IMR-90 (cell line): ENCODE data around the gene C5orf58. TPM values are rescaled to one million over a fixed set of nuclear protein-coding genes. Genes with fewer than 3 reads are reported as not detected.

ENCODE experiments used
- ATAC-seq: fragments of 200-7000 bp; cut with Tn5 transposase; 2 replicates; pipeline ENCODE4 v1.9.1; 2020; ENCODE audit warnings: low read depth, mild to moderate bottlenecking, moderate library complexity
- BruUV-seq: library from RNA; stranded (reverse); fragments of 400-500 nt; replicated peaks from 2 replicates; lab custom pipeline; 2021; lab: Mats Ljungman, UMichigan
- CTCF ChIA-PET: fragments of 300-600 bp; formaldehyde crosslinking; extraction: SDS; loops from one replicate; lab custom pipeline; 2021; ENCODE audit warnings: antibody characterized with exemption; lab: Yijun Ruan, JAX
- POLR2A ChIA-PET: fragments of 300-600 bp; sonication (Branson Sonifier 250); formaldehyde crosslinking; loops from one replicate; lab custom pipeline; 2022; ENCODE audit warnings: antibody characterized with exemption; ENCODE audit not compliant: unreplicated experiment; lab: Charles Lee
- DNase-seq: peaks from one replicate; pipeline ENCODE4 v3.0.0; 2013
- H2AFZ ChIP-seq: replicated peaks from 2 replicates; pipeline ENCODE3; 2013; ENCODE audit warnings: low read length, mild to moderate bottlenecking; ENCODE audit not compliant: poor library complexity
- H2AK5ac ChIP-seq: 2 replicates; pipeline ENCODE4 v1.6.1; 2013; ENCODE audit warnings: low read depth, low read length, inconsistent platforms
- H2AK9ac ChIP-seq: replicated peaks from 2 replicates; pipeline ENCODE3; 2013; ENCODE audit warnings: mild to moderate bottlenecking, low read depth, low read length, moderate library complexity; ENCODE audit not compliant: poor library complexity
- H2BK120ac ChIP-seq: 2 replicates; pipeline ENCODE4 v1.6.1; 2013; ENCODE audit warnings: low read depth, low read length, inconsistent platforms
- H2BK15ac ChIP-seq: 3 replicates; pipeline ENCODE4 v1.6.1; 2013; ENCODE audit warnings: low read depth, low read length, inconsistent platforms
- H2BK20ac ChIP-seq: 2 replicates; pipeline ENCODE4 v1.6.1; 2013; ENCODE audit warnings: low read depth, mild to moderate bottlenecking, inconsistent platforms, low read length, moderate library complexity
- H2BK5ac ChIP-seq: 2 replicates; pipeline ENCODE4 v1.6.1; 2013; ENCODE audit warnings: mild to moderate bottlenecking, low read depth, low read length, inconsistent platforms; ENCODE audit not compliant: poor library complexity, severe bottlenecking
- H3K14ac ChIP-seq: replicated peaks from 2 replicates; pipeline ENCODE4 v1.6.1; 2013; ENCODE audit warnings: low read depth, low read length, inconsistent platforms
- H3K18ac ChIP-seq: 2 replicates; pipeline ENCODE4 v1.6.1; 2013; ENCODE audit warnings: low read depth, low read length, control low read depth
- H3K23ac ChIP-seq: 2 replicates; pipeline ENCODE4 v1.6.1; 2013; ENCODE audit warnings: low read depth, low read length, inconsistent platforms
- H3K27ac ChIP-seq: 2 replicates; pipeline ENCODE4 v1.5.1; 2013; ENCODE audit warnings: mild to moderate bottlenecking, control low read depth, low read length; ENCODE audit not compliant: insufficient read depth
- H3K27me3 ChIP-seq: 2 replicates; pipeline ENCODE4 v1.6.1; 2013; ENCODE audit warnings: low read length; ENCODE audit not compliant: control insufficient read depth, insufficient read depth
- H3K36me3 ChIP-seq: 2 replicates; pipeline ENCODE4 v1.6.1; 2013; ENCODE audit warnings: low read length, mixed read lengths; ENCODE audit not compliant: control insufficient read depth, insufficient read depth
- H3K4ac ChIP-seq: 2 replicates; pipeline ENCODE4 v1.6.1; 2013; ENCODE audit warnings: low read depth, low read length, inconsistent platforms
- H3K4me1 ChIP-seq: 2 replicates; pipeline ENCODE4 v1.6.1; 2013; ENCODE audit warnings: low read length, mixed read lengths; ENCODE audit not compliant: control insufficient read depth, insufficient read depth
- H3K4me2 ChIP-seq: 2 replicates; pipeline ENCODE4 v1.6.1; 2013; ENCODE audit warnings: low read depth, mild to moderate bottlenecking, control low read depth, low read length, moderate library complexity
- H3K4me3 ChIP-seq: 2 replicates; pipeline ENCODE4 v1.5.1; 2013; ENCODE audit warnings: low read depth, mild to moderate bottlenecking, control low read depth, low read length, moderate library complexity; ENCODE audit not compliant: insufficient read depth
- H3K56ac ChIP-seq: 2 replicates; pipeline ENCODE4 v1.6.1; 2013; ENCODE audit warnings: low read length, inconsistent platforms; ENCODE audit not compliant: insufficient read depth; ENCODE audit errors: extremely low read depth
- H3K79me1 ChIP-seq, 2 experiments: 2 replicates each; pipeline ENCODE4 v1.6.1; 2013; ENCODE audit warnings: low read length in 2 of 2, inconsistent platforms in 1 of 2, low read depth in 1 of 2
- H3K9ac ChIP-seq: 2 replicates; pipeline ENCODE4 v1.6.1; 2013; ENCODE audit warnings: low read depth, low read length, control low read depth
- H3K9me1 ChIP-seq: 2 replicates; pipeline ENCODE4 v1.6.1; 2013; ENCODE audit warnings: low read length, inconsistent platforms; ENCODE audit not compliant: insufficient read depth
- H3K9me3 ChIP-seq: 2 replicates; pipeline ENCODE4 v1.6.1; 2013; ENCODE audit warnings: low read length; ENCODE audit not compliant: control insufficient read depth, insufficient read depth
- H4K20me1 ChIP-seq: 2 replicates; pipeline ENCODE4 v1.6.1; 2013; ENCODE audit warnings: low read length, inconsistent platforms; ENCODE audit not compliant: insufficient read depth
- H4K5ac ChIP-seq: 2 replicates; pipeline ENCODE4 v1.6.1; 2013; ENCODE audit warnings: mild to moderate bottlenecking, low read depth, low read length, control low read depth
- H4K8ac ChIP-seq, 2 experiments: 2 replicates each; pipeline ENCODE4 v1.6.1; 2013; ENCODE audit warnings: low read depth in 2 of 2, low read length in 2 of 2, control low read depth in 1 of 2, inconsistent platforms in 1 of 2
- H4K91ac ChIP-seq: 2 replicates; pipeline ENCODE4 v1.6.1; 2013; ENCODE audit warnings: low read depth, low read length, inconsistent platforms; ENCODE audit not compliant: insufficient read depth
- CEBPB ChIP-seq: IDR thresholded peaks from 2 replicates; pipeline ENCODE4 v1.6.1; 2012; ENCODE audit warnings: low read depth, low read length, improper control_type of control experiment
- CHD1 ChIP-seq: IDR thresholded peaks from 2 replicates; pipeline ENCODE4 v1.6.1; 2012; ENCODE audit warnings: low read depth, low read length, improper control_type of control experiment
- CTCF ChIP-seq: conservative IDR thresholded peaks from 2 replicates; pipeline ENCODE4 v1.5.1; 2012; ENCODE audit warnings: mild to moderate bottlenecking, low read depth, low read length, improper control_type of control experiment
- MAZ ChIP-seq: IDR thresholded peaks from 2 replicates; pipeline ENCODE4 v1.6.1; 2012; ENCODE audit warnings: low read depth, mild to moderate bottlenecking, low read length, improper control_type of control experiment, moderate library complexity, borderline replicate concordance
- MXI1 ChIP-seq: IDR thresholded peaks from 2 replicates; pipeline ENCODE4 v1.6.1; 2012; ENCODE audit warnings: low read depth, mild to moderate bottlenecking, low read length, moderate library complexity, borderline replicate concordance
- NFE2L2 ChIP-seq: fragments of 150-350 bp; IDR thresholded peaks from 2 replicates; pipeline ENCODE4 v1.6.1; 2016; ENCODE audit warnings: low read depth, mild to moderate bottlenecking, low read length
- RCOR1 ChIP-seq: IDR thresholded peaks from 2 replicates; pipeline ENCODE4 v1.6.1; 2012; ENCODE audit warnings: mild to moderate bottlenecking, low read length, improper control_type of control experiment; ENCODE audit not compliant: insufficient replicate concordance
- SMC3 ChIP-seq: fragments of 150-350 bp; IDR thresholded peaks from 2 replicates; pipeline ENCODE4 v1.6.1; 2016; ENCODE audit warnings: low read depth, mild to moderate bottlenecking, antibody characterized with exemption, low read length, moderate library complexity
- dilution Hi-C: fragments of 300-500 bp; cut with HindIII; formaldehyde crosslinking; loops from one replicate; pipeline ENCODE4 v1.14.3; 2018; ENCODE audit warnings: low sequenced_read_pairs; ENCODE audit not compliant: unreplicated experiment
- in situ Hi-C: fragments of 300-500 bp; cut with MboI; formaldehyde crosslinking; loops from 3 replicates; pipeline ENCODE4 v1.14.3; 2019; ENCODE audit warnings: low sequenced_read_pairs, inconsistent platforms, mixed read lengths
- intact Hi-C: fragments of 100-400 bp; cut with micrococcal nuclease; formaldehyde crosslinking; loops from 2 replicates; pipeline ENCODE4 v1.10.0; 2022
- polyA plus RNA-seq, 3 experiments: library from polyadenylated mRNA; depleted of rRNA; stranded (reverse); fragments of >200 nt; gene quantifications; 2 replicates each; pipeline ENCODE4 v1.2.3, GENCODE V29; 2012; ENCODE audit warnings: low replicate concordance in 1 of 3
- total RNA-seq: library from RNA; depleted of rRNA; stranded (reverse); fragments of >200 nt; gene quantifications from 2 replicates; pipeline ENCODE4 v1.2.3, GENCODE V29; 2012

The C5orf58 gene
- total and polyA plus RNA-seq, 2 of the 4 experiments (the other 2 are of a cell fraction) = not detected

- Histone ChIP-seq H3K9me3 (no peaks in the 10 kb centered on the region), H3K18ac (no peak overlapping the region), H3K56ac (no peak overlapping the region), H3K14ac (no peak overlapping the region), H3K9me1 (no peaks in the 10 kb centered on the region), H3K4me3 (no peak overlapping the region), H2AK5ac (no peak overlapping the region), H3K9ac (no peak overlapping the region), H4K5ac (no peak overlapping the region), H3K4me1 (no peaks in the 10 kb centered on the region), H4K8ac (no peak overlapping the region), H3K27ac (no peak overlapping the region), H3K4ac (no peak overlapping the region), H2BK20ac (no peak overlapping the region), H2BK5ac (no peak overlapping the region), H2AK9ac (no peak overlapping the region), H3K27me3 (no peaks in the 10 kb centered on the region), H2BK120ac (no peak overlapping the region), H3K4me2 (no peak overlapping the region), H2BK15ac (no peak overlapping the region), H3K23ac (no peak overlapping the region), H3K36me3 (no peaks in the 10 kb centered on the region), H3K79me1 (no peaks in the 10 kb centered on the region), H2AFZ (no peak overlapping the region), H4K20me1 (no peaks in the 10 kb centered on the region), H4K91ac (no peak overlapping the region)
- POLR2A ChIA-PET = no interaction called here
- in situ Hi-C loops (loop anchor here (10.0 kb wide), 1 partner anchor 201 kb away; no protein-coding TSS in a partner anchor), dilution Hi-C loops (no loop called here), intact Hi-C loops (loop anchor here (2.0 kb wide), 1 partner anchor 73 kb away; no protein-coding TSS in a partner anchor)
- ATAC-seq = no peak
- no TSS peak for BruUV-seq
- DNase-seq = no peak
- TF ChIP-seq CTCF (no peak), MXI1 (no peak), CHD1 (no peak), SMC3 (no peak), CEBPB (no peak), MAZ (no peak), RCOR1 (no peak), NFE2L2 (no peak)
- CTCF ChIA-PET = no interaction called here
Measured at GRCh38 chr5:170223360-170223759, 9.4 kb upstream of the C5orf58 start.
